SU-DHL-6 (cell line): Measurements from ENCODE around the gene PLD5.

Experiments used
- H2AFZ ChIP-seq: fragments of 200-600 bp; sonication (generic); 2 replicates; pipeline ENCODE4 v1.6.1; 2014; ENCODE audit warnings: low read depth, mild to moderate bottlenecking, moderate library complexity, mixed read lengths, antibody characterized with exemption, low read length; ENCODE audit not compliant: severe bottlenecking
- H3F3A ChIP-seq: fragments of 200-600 bp; shearing (Covaris generic); 2 replicates; pipeline ENCODE4 v1.6.0; 2016; ENCODE audit warnings: antibody characterized with exemption, mild to moderate bottlenecking; ENCODE audit not compliant: insufficient read depth
- H3K27ac ChIP-seq: fragments of 200-600 bp; sonication (generic); 2 replicates; pipeline ENCODE4 v1.5.1; 2016; ENCODE audit warnings: low read depth, mild to moderate bottlenecking, low read length, moderate library complexity, mixed read lengths
- H3K27me3 ChIP-seq: fragments of 200-600 bp; sonication (generic), shearing (Covaris generic); 2 replicates; pipeline ENCODE4 v1.6.0; 2014; ENCODE audit warnings: mild to moderate bottlenecking, low read length
- H3K36me3 ChIP-seq: fragments of 200-600 bp; sonication (generic); 2 replicates; pipeline ENCODE4 v1.6.1; 2014; ENCODE audit warnings: mild to moderate bottlenecking, low read length, mixed read lengths
- H3K4me2 ChIP-seq: fragments of 300-600, 200-600 bp; shearing (Covaris generic), sonication (generic); 2 replicates; pipeline ENCODE4 v1.6.0; 2014; ENCODE audit warnings: low read length, low read depth, mild to moderate bottlenecking; ENCODE audit not compliant: poor library complexity, severe bottlenecking
- H3K4me3 ChIP-seq: fragments of 200-600 bp; sonication (generic); 2 replicates; pipeline ENCODE4 v1.5.1; 2014; ENCODE audit warnings: antibody characterized with exemption, low read length, mild to moderate bottlenecking, mixed read lengths; ENCODE audit not compliant: insufficient read depth, poor library complexity, severe bottlenecking
- H3K79me2 ChIP-seq: fragments of 200-600 bp; sonication (generic); 2 replicates; pipeline ENCODE4 v1.6.1; 2014; ENCODE audit warnings: mild to moderate bottlenecking, low read length, moderate library complexity; ENCODE audit not compliant: insufficient read depth
- H3K9ac ChIP-seq: fragments of 200-600 bp; sonication (generic); 2 replicates; pipeline ENCODE4 v1.7.0; 2014; ENCODE audit warnings: mild to moderate bottlenecking, low read length
- H3K9me2 ChIP-seq: fragments of 200-600 bp; sonication (generic); replicated peaks from 2 replicates; pipeline ENCODE4 v1.6.1; 2014; ENCODE audit warnings: low read length; ENCODE audit not compliant: insufficient read depth
- H3K9me3 ChIP-seq: fragments of 200-600 bp; sonication (generic); 2 replicates; pipeline ENCODE4 v1.6.1; 2014; ENCODE audit warnings: low read length, mixed read lengths; ENCODE audit not compliant: insufficient read depth
- H4K20me1 ChIP-seq: fragments of 200-600 bp; sonication (generic); 2 replicates; pipeline ENCODE4 v1.6.1; 2014; ENCODE audit warnings: low read depth, mild to moderate bottlenecking, antibody characterized with exemption, low read length, moderate library complexity, mixed read lengths
- EZH2phosphoT487 ChIP-seq: fragments of 200-600 bp; sonication (generic), shearing (Covaris generic); conservative IDR thresholded peaks from 2 replicates; pipeline ENCODE4 v1.6.1; 2018; ENCODE audit warnings: mild to moderate bottlenecking, antibody characterized with exemption, low read length, moderate library complexity, mixed read lengths
- TF ChIP-seq, protein P1 (sequence below): fragments of 200-600 bp; sonication (generic); IDR thresholded peaks from one replicate; pipeline ENCODE4 v1.5.1; 2017; ENCODE audit warnings: antibody characterized with exemption, mild to moderate bottlenecking, low read length, moderate library complexity; ENCODE audit not compliant: insufficient read depth, poor library complexity, severe bottlenecking

PLD5 gene

GRCh38 chr1:242440757-242441156 lies 83.7 kb downstream of the PLD5 start:
- Histone ChIP-seq H3K27ac (no peak overlapping the region), H3K4me3 (no peak overlapping the region), H3K9me2 (no peaks in the 10 kb centered on the region), H3K9me3 (no peaks in the 10 kb centered on the region), H3F3A (no peaks in the 10 kb centered on the region), H3K79me2 (no peaks in the 10 kb centered on the region), H3K9ac (no peak overlapping the region), H3K36me3 (no peaks in the 10 kb centered on the region), H4K20me1 (no peaks in the 10 kb centered on the region), H2AFZ (no peak overlapping the region), H3K4me2 (no peak overlapping the region), H3K27me3 (no peaks in the 10 kb centered on the region)
- TF ChIP-seq EZH2phosphoT487 = no peak
- TF ChIP-seq, protein P1, sequence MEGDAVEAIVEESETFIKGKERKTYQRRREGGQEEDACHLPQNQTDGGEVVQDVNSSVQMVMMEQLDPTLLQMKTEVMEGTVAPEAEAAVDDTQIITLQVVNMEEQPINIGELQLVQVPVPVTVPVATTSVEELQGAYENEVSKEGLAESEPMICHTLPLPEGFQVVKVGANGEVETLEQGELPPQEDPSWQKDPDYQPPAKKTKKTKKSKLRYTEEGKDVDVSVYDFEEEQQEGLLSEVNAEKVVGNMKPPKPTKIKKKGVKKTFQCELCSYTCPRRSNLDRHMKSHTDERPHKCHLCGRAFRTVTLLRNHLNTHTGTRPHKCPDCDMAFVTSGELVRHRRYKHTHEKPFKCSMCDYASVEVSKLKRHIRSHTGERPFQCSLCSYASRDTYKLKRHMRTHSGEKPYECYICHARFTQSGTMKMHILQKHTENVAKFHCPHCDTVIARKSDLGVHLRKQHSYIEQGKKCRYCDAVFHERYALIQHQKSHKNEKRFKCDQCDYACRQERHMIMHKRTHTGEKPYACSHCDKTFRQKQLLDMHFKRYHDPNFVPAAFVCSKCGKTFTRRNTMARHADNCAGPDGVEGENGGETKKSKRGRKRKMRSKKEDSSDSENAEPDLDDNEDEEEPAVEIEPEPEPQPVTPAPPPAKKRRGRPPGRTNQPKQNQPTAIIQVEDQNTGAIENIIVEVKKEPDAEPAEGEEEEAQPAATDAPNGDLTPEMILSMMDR = no peak

- TF ChIP-seq, protein P1 = no peak
- TF ChIP-seq EZH2phosphoT487 = no peak
- H3K9me2 ChIP-seq = no peaks in the 10 kb centered on the region
- H3K36me3 ChIP-seq = no peaks in the 10 kb centered on the region
- H2AFZ ChIP-seq = no peak overlapping the region
- H3K79me2 ChIP-seq = no peaks in the 10 kb centered on the region
- no peaks in the 10 kb centered on the region for H3K9me3 ChIP-seq
- H3K27me3 ChIP-seq = no peaks in the 10 kb centered on the region
- H3F3A ChIP-seq = no peaks in the 10 kb centered on the region
- H3K27ac ChIP-seq = no peak overlapping the region
- H4K20me1 ChIP-seq = no peaks in the 10 kb centered on the region
- H3K4me2 ChIP-seq = no peak overlapping the region
- no peak overlapping the region for H3K9ac ChIP-seq
- H3K4me3 ChIP-seq = no peak overlapping the region
Observed at GRCh38 chr1:242435200-242435599, 89.3 kb downstream of the PLD5 start.

DNA sequence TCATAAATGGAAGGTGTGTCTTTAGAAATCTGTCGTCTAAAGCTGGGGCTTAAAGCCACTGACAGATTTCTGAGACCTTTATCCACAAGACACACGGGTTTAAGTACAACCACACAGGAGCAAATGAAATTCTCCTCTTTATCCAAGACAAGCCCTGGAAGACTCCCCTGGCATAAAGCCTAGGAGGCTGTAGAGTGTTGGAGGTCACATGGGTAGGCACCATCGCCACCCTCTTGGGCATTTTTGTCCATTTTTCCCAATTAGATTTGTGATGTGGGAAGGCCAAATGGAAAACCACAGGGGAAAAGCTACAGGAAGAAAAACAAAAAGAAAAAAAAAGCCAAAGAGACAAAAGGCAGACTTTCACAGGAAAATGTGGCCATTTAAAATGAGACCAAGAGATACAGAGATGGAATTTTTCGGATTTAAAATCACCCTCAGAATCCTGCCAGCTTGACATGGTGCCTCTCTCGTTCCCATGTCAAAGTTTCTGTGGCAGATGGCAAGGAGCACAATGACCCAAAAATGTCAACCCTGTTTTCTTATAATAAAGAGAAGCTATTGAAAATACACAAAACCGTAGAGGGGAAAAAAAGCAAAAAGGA lies 91.9 kb downstream of the PLD5 start:
- Histone ChIP-seq H3K27ac (no peak overlapping the region), H3K9ac (no peak overlapping the region), H3K4me3 (no peak overlapping the region), H3K9me3 (no peaks in the 10 kb centered on the region), H3K27me3 (no peaks in the 10 kb centered on the region), H3K9me2 (no peaks in the 10 kb centered on the region), H3K36me3 (no peaks in the 10 kb centered on the region), H4K20me1 (no peaks in the 10 kb centered on the region), H3K79me2 (no peaks in the 10 kb centered on the region), H3K4me2 (no peak overlapping the region), H2AFZ (no peak overlapping the region), H3F3A (no peaks in the 10 kb centered on the region)
- TF ChIP-seq EZH2phosphoT487 = no peak
- TF ChIP-seq, protein P1 = no peak
